Upper lobe of left lung (tissue), 4 donors: Measurements from ENCODE around the gene OPTC.
"Not testable (repeated sequence)": the region's sequence is repeated elsewhere in the genome, so short reads cannot be mapped to it uniquely, and the experiment has no call there.

Experiments used
- EP300 ChIP-seq, 4 donors: sonication (generic); formaldehyde crosslinking; IDR thresholded peaks; one replicate each; pipeline ENCODE4 v1.5.1; 2017; ENCODE audit warnings: antibody characterized with exemption in 4 of 4, control low read depth in 2 of 4
- POLR2A ChIP-seq, 4 donors: fragments of 450-650 bp; IDR thresholded peaks; one replicate each; pipeline ENCODE4 v1.5.1; 2016 to 2017; ENCODE audit warnings: antibody characterized with exemption in 4 of 4, mild to moderate bottlenecking in 2 of 4
- POLR2AphosphoS5 ChIP-seq, 2 donors: sonication (generic); formaldehyde crosslinking; IDR thresholded peaks; one replicate each; pipeline ENCODE4 v1.5.1; 2017; ENCODE audit warnings: antibody characterized with exemption in 2 of 2
- TF ChIP-seq, protein P1 (sequence below), 6 experiments: fragments of 450-650 bp in 4 of 6; fragments of 200-600 bp in 2 of 6; sonication (generic) in 2 of 6; IDR thresholded peaks; one replicate each; pipeline ENCODE4 v1.5.1; 2016 to 2019; ENCODE audit warnings: antibody characterized with exemption in 6 of 6

DNA sequence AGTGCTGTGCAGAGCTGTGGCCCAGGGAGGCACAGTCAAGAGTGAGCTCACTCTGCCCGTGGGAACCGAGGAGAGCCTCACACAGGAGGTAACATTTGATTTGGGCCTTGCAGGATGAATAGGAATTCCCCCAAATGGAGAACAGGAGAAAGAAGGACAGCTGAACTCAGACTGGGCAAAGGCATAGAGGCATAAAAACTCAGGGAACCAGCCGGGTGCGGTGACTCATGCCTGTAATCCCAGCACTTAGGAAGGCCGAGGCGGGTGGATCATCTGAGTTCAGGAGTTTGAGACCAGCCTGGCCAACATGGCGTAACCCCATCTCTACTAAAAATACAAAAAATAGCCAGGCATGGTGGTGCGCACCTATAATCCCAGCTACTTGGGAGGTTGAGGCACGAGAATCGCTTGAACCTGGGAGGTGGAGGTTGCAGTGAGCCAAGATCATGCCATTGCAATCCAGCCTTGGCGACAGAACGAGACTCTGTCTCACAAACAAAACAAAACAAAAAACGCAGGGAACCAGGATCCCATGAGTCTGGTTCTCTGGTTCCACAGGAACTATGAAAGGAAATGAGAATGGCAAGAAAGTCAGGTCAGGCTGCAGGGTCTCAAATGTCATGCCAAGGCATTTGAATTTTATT is 26.9 kb upstream of the OPTC start:
- TF ChIP-seq, protein P1, sequence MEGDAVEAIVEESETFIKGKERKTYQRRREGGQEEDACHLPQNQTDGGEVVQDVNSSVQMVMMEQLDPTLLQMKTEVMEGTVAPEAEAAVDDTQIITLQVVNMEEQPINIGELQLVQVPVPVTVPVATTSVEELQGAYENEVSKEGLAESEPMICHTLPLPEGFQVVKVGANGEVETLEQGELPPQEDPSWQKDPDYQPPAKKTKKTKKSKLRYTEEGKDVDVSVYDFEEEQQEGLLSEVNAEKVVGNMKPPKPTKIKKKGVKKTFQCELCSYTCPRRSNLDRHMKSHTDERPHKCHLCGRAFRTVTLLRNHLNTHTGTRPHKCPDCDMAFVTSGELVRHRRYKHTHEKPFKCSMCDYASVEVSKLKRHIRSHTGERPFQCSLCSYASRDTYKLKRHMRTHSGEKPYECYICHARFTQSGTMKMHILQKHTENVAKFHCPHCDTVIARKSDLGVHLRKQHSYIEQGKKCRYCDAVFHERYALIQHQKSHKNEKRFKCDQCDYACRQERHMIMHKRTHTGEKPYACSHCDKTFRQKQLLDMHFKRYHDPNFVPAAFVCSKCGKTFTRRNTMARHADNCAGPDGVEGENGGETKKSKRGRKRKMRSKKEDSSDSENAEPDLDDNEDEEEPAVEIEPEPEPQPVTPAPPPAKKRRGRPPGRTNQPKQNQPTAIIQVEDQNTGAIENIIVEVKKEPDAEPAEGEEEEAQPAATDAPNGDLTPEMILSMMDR (IDR thresholded peaks at IDR 0.05), result not testable (repeated sequence)
- TF ChIP-seq POLR2A, POLR2AphosphoS5, EP300 (IDR thresholded peaks at IDR 0.05): not testable (repeated sequence)
